ENCODE measurements around the gene SERP2.

SERP2 gene

DNA sequence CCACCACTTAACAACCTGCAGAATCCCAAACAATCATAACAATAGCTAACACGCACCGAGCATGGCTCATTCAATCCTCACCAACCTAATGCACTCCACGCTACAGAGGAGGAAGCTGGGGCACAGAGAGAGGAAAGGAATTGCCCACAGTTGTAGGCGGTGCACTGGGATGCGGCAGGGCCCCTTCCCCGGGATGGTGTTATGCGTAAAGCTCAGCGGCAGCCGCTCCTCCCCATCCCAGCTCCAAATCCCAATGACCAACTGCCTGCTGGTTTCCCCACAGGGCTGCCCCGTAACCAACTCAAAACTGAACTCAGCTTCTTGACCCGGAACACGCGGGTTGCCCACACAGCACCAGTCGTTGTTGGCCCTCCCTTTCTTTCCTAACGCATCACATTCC lies 42.2 kb downstream of the SERP2 start:
- no peak for DNase-seq

- DNase-seq, result peak; percentile 96
Observed at GRCh38 chr13:44416301-44416700, 42.7 kb downstream of the SERP2 start.

DNA sequence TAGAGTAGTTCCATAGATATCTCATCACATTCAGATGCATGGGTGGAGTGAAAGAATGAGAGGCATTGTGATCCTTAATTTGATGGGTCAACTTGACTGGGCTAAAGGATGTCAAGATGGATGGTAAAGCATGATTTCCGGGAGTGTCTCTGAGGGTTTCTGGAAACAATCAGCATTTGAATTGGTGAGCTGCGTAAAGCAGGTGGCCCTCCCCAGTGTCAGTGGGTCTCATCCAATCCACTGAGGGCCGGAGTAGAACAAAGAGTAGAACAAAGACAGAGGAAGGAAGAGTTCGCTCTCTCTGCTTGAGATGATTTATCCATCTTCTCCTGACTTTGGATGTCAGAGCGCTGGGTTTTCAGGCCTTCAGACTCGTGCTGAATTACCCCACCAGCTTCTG lies 43.1 kb downstream of the SERP2 start:
- DNase-seq, result no peak

DNA sequence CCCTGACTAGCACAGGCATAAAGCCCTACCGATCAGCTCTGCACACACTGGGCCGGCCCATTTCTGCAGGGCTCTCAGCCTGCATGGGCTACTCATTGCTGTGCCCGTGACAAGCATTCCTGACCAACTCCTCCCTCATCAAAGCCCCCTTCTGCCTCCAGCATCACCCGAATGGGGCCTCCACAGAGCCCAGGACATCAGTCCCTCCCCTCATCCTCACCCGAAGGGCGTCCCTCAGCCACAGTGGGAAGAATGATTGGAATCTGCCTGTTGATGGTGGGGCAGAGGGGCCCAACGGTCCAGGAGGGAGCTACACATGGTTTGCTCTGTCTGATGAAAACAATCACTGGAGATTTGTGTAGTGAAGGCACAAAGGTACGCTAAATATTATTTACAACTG lies 43.8 kb downstream of the SERP2 start:
- DNase-seq, result no peak

DNA sequence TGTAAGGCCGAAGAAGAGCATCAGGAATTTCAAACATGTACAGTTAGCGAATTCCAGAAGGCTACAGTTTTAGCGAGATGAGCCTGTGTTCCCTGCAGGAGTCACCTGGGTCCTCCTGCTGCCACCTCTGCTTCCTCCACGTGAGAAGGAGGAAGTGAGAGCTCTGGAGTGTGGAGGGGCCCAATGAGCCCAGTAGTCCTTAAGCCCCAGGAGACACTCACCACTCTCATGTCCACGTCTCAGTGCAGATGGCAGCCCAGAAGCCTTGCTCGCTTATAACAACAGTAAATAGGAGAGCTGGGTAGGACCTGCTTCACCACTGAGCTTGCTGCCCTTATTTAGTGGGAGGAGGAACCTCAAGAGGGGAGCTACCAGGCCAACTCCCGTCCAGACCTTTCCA lies 44.3 kb downstream of the SERP2 start:
- no peak for DNase-seq

GRCh38 chr13:44420376-44421220 lies 47.0 kb downstream of the SERP2 start:
- no peak for DNase-seq

- no peak for DNase-seq
Observed at GRCh38 chr13:44421853-44422525, 48.4 kb downstream of the SERP2 start.

GRCh38 chr13:44422755-44423643 lies 49.4 kb downstream of the SERP2 start:
- no peak for DNase-seq

DNA sequence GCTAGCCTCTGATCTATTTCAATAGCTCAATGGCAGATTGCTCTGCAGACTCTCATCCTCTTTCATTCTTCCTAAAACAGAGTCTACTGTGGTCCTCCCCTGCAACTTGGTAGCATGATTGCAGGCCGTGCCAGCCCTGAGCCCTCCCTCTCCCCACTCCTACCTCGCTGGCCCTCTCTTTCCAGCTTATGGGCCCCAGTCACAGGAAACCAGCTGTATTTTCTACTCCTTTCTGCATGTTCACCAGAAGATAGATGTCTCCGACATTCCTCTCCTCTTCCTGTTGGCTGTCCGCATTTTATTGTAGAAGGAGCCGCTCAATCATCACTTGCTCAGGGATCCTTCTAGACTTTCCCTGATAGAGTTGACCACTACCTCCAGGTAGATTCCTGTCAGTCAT lies 50.2 kb downstream of the SERP2 start:
- no peak for DNase-seq

DNA sequence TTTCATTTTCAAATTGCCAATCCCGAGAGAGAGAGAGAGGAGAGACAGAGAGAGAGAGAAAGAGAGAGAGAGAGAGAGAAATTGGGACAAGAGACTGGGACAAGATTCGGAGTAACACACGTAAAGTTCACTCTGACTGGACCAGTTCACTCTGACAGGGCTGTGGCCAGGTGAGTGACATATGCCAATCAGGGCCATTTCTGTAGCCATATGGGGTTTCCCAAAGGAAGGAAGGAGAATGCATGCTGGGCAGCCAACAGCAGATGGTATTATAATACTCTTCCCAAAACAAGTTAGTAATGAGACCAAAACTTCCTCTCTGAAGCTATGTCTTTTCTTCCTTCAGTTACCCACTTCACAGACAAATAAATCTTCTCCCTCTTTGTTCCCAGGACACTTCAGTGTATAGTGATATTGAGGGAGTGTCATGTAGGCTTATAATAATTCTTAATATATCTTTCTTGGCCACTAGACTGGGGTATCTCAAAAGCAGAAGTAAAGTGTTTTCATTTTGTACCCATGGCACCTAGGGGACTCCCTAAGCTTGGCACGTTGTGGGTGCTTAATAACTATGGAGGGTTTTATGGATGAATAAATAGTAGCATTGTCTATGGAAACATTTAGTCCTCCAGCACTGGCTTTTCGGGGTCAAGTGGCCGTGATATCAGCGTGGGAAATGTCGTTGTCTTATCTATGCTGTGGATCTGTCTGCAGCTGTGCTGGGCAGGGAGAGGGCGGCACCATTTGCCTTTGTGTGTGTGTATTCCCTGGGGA lies 51.6 kb downstream of the SERP2 start:
- DNase-seq, result no peak

GRCh38 chr13:44425815-44426078 lies 52.1 kb downstream of the SERP2 start:
- DNase-seq, result no peak

GRCh38 chr13:44426461-44426860 lies 52.8 kb downstream of the SERP2 start:
- DNase-seq, result no peak

- no peak for DNase-seq
Observed at GRCh38 chr13:44429311-44429710, 55.7 kb downstream of the SERP2 start.

DNA sequence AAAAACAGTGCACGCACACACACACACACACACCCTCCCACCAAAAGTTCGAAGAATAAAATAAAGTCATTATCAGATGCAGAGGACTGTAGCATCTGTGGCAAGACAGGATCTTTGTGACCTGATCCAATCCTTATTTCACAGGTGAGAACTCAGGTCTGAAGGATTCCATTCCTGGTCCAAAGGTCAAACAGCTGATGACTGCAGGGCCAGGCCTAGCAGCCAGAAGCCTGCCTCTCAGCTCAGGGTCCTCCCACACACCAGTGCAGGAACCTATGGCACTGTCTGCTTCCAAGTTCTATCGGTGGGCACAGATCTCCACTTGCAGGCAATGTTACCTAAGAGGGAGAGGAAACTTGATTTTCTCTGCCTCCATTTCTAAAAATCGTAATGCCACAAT lies 57.5 kb downstream of the SERP2 start:
- DNase-seq, result no peak

DNA sequence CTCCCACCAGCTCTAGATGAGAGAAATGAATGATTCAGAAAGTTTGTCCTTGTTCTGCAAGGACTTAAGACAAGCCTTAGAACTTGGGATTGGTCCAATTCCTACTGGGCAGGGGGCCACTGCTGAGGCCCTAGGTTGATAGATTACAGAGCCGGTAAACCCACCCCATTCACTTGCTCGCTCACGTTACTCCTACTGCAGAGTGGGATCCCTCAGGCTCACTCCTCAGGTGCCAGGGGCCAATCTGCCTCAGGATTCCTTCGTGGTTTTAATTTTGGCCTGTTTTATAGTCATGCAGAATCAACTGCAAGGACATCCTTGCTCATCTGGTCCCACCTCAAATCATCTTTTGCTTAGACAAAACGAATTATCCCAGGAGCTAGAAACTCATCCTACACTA lies 59.0 kb downstream of the SERP2 start:
- DNase-seq, result no peak

- no peak for DNase-seq
Observed at GRCh38 chr13:44433863-44434765, 60.5 kb downstream of the SERP2 start.

- no peak for DNase-seq
Observed at GRCh38 chr13:44434766-44435141, 61.1 kb downstream of the SERP2 start.

DNA sequence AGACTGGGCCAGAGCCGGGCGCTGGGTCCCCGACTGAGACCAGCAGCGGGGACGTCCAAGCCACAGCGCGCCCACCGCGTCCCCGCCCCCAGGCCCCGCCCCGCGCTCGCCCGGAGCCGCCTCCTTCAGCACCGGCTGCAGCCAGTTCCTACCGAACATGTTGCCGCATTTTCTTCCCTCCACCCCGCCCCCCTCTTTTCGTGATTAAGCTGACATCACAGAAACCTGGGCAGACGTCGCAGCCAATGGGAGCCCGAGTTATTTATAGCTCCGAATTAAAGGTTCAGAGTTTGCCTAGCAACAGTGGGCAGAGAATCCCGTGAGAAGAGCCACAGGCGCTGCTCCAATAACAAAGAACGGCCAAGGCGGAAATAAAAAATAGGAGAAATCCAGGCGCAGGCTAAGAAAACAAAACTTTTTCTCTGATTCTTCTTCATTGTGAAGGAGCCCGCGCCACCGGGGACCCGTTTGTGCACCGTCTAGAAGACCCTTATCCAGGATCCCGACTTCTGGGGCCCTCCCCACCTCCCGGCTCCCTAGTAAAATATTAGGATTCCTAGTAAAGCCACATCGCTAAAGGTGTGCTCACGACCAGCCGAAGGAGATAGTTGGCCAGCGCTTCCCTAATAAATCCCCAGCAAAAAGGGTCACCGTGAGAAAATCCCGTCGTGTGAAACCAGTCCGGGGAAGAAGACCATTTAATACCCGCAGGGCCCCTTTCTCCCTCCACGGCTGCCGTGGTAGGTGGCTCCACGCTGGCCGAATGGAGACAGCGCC lies 61.7 kb downstream of the SERP2 start:
- peak; percentile 97 for DNase-seq

DNA sequence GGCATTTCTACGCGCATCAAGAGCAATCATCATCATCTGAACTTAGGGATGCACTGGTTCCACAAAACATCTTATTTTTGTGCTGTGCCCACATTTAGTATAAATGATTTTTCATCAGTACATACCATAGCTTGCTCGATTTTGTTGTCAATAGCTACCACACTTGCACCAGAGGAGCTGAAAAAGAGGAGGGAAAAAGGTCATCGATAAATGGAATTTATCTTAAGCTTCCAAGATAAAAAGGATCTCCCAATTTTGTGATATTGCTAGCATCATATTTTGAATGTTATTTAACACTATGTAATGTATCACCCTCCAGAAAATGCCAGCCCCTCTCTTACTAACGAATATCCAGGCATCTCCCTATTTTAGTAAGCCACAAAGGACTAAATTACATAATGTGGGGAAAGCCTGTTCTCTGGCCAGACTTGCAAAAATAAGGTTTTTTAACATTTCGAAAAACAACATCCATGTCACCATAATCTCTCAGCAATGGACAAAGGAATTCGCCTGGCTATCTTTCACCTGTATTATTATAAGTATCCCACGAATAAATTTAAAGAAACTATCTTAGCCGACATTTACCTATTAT lies 62.4 kb downstream of the SERP2 start:
- DNase-seq, result no peak

DNA sequence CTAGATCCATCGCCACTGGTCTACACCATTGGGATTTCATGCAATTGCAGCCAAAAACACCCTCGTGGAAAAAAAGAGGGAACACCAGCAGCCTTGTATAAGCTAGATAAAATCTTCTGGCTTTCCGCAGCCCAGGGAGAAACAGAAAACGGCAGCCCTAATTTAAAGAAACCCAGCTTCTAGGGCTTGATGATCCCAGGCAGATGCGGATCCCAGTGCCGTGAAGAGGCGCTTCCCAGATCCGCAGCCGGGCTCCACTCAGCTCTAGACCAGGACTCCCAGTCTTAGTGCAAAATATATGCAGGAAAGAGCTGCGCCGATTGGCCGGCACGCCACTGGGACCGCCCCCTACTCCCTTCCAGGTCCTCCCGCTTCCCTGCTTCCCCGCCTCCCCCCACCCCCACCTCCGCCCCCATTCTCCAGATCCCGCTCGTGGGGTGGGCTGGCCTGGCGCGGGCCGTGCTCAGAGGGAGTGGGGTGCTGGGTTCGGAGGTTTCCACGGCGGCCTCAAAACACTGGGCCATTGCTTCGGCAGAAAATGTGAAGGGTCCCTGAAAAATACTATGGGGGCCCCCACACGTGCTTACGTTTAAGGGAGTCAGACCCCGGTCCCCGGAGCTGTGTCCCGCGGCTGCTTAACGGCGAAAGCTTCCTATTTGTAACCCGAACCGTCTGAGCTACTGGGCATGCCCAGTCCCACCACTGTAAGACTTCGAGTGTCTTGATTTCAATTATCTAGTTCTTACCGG lies 63.1 kb downstream of the SERP2 start:
- peak; percentile 85 for DNase-seq

All from GDM1 (cell line).